SKM-1 treated with dmso at 0.1 percent for 144 hours (cell line): ENCODE data around the gene SLC22A17.
"Not testable (repeated sequence)": the region's sequence is repeated elsewhere in the genome, so short reads cannot be mapped to it uniquely, and the experiment has no call there.

Experiments
- DNase-seq: peaks from one replicate; lab custom pipeline; 2025; ENCODE audit not compliant: unreplicated experiment; lab: John Stamatoyannopoulos, UW

The SLC22A17 gene

DNA sequence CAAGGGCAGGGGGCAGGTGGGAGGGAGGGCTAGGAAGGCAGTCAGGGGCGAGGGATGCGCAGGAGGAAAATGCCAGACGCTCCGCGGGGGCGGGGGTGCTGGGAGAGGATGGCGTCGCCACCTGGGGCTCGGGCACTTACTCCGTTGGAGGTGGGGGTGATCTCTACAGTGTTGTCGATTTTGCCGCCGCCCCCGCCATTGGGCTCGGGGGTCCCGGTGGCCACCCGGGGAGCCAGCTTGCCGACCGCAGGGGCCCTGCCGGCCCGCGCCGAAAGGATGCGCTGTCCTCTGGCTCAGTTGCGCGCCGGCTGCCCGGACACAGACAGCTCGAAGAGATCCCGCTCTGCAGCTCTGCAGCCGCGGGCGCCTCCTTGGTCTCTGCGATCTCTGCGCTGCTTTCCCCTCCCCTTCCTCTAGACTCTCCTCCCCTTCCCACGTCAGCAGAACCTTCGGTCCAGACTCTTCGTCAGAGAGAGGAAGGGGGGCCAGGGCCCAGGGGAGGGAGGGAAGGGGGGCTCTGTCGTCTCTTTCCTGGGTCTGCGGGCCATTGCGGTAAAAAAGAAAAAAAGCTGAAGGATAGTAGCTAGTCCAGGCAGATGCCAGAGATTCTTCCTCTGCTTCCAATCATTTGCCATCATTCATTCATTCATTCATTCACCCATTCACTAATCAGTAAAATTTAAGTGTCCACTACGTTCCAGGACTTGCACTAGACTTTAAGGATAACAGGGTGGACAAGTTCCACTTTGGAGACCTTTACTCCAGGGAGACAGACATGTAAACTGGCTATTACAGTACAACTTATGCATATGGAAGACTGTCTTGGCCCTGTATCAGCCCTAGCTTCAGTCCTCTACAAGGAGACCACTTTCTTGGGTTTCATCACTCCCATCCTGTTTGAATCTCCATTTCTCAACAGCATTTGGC is at the start of gene SLC22A17:
TSS of gene SLC22A17 (minus strand) at position 382 of the 927 bp plus-strand sequence.
- peak; percentile 8 for DNase-seq

GRCh38 chr14:23401291-23401690 is 48.6 kb upstream of the SLC22A17 start:
- DNase-seq = no peak

- not testable (repeated sequence) for DNase-seq
Measured at GRCh38 chr14:23400496-23401149, 47.9 kb upstream of the SLC22A17 start.

DNA sequence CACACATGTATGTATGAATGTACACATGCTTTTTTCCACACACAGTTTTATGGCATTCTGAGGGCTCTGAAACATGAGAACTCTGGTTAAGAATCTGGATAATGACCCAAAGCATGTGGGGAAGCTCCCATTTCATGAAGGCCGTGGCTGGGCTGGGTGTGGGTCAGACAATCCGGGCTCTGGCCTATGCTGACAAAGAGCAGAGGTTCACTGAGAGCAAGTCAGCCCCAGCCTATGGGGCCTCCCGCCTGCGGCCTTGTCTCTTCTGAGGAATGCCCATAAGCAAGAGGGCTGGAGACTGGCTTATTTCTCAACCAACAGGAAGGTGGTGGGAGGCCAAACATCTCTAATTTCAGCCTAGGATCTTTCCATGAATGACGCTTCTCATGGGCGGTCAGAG is 46.9 kb upstream of the SLC22A17 start:
- no peak for DNase-seq

DNA sequence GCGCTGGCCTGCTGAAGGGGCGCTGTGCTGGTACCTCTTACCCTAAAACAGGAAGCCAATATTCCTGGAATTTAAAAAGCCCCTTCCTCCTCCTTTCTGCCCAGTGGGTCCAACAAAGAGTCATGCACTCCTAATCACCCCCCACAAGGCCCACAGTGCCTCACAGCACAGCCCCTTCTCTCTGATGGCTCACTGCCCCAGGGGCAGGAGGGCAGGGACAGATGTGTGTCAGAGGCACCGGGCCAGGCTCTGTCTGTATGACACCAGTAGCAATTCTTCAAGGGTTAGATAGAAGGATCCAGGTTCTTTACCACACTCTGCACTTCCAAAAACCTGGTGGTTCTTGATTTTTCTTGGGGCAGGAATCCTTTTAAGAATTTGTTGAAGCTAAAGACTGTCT is 46.4 kb upstream of the SLC22A17 start:
- no peak for DNase-seq

- DNase-seq = no peak
Measured at GRCh38 chr14:23398348-23398747, 45.7 kb upstream of the SLC22A17 start.

- no peak for DNase-seq
Measured at GRCh38 chr14:23396781-23397407, 44.2 kb upstream of the SLC22A17 start.

DNA sequence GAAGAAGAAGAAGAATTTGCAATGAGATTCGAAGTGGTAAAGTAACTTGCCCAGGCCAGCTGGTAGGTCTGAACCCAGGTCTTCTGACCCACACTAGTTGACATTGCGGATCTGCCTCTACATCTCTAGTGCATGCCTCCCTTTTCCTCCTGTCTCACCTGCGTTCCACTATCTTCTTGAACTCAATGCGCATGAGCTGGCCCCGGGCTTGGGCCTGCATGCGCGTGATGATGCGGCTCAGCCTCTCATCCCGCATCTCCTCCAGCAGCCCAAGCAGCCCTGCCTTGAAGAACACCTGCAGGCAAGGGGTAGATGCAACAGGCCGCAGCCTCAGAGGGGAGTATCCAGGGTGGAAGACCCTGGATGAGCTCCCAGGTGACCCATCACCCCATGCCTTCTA is 43.4 kb upstream of the SLC22A17 start:
- DNase-seq = no peak

DNA sequence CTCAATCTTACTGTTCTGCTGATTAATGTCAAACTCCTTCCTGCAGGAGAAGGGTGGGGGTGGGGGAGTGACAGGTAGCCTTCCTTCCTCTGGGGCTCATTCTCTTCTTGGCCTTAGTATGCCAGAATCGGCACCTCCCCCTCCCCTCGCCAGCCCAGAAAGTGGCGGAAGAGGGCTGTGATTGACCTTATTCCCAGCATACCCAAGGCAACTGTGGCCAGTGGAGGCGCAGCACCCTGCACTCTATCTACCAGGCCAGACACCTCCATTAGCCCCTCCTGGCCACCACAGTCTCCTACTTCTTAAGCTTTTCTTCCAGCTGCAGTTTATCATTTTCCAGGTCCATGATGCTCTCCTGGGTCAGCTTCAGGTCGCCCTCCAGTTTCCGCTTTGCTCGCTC is 39.9 kb upstream of the SLC22A17 start:
- no peak for DNase-seq

DNA sequence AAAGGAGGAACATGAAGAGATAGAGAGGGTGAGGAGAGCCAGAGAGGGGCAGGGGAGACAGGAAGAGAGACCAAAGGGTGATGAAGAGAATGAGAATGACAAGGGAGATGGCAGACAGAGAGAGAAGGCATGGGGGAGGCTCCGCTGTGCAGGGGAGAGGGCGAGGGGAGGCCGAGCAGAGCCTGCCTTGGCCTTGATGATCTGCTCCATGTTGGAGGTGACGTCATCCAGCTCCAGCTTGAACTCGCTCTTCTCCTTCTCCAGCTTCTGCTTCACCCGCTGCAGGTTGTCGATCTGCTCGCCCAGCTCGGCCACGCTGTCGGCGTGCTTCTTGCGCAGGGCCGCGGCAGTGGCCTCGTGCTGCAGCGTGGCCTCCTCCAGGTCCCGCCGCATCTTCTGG is 37.2 kb upstream of the SLC22A17 start:
- DNase-seq = not testable (repeated sequence)

GRCh38 chr14:23389396-23389795 is 36.7 kb upstream of the SLC22A17 start:
- DNase-seq = no peak

- no peak for DNase-seq
Measured at GRCh38 chr14:23388996-23389395, 36.3 kb upstream of the SLC22A17 start.

- DNase-seq = no peak
Measured at GRCh38 chr14:23387916-23388882, 35.5 kb upstream of the SLC22A17 start.

GRCh38 chr14:23386999-23387398 is 34.3 kb upstream of the SLC22A17 start:
- DNase-seq = no peak

DNA sequence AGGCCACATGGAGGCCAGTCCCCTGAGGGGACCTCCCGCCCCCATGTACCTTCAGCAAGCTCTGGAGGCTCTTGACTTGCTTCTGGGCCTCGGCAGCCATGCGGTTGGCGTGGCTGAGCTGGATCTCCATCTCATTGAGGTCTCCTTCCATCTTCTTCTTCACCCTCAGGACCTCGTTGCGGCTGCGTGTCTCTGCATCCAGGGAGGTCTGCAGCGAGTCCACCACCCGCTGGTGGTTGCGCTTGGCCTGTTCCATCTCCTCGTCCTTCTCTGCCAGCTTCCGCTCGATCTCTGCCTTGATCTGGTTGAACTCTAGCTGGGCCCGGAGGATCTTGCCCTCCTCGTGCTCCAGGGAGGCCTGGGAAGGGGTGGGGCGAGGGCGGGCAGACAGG is 33.6 kb upstream of the SLC22A17 start:
- DNase-seq = not testable (repeated sequence)

DNA sequence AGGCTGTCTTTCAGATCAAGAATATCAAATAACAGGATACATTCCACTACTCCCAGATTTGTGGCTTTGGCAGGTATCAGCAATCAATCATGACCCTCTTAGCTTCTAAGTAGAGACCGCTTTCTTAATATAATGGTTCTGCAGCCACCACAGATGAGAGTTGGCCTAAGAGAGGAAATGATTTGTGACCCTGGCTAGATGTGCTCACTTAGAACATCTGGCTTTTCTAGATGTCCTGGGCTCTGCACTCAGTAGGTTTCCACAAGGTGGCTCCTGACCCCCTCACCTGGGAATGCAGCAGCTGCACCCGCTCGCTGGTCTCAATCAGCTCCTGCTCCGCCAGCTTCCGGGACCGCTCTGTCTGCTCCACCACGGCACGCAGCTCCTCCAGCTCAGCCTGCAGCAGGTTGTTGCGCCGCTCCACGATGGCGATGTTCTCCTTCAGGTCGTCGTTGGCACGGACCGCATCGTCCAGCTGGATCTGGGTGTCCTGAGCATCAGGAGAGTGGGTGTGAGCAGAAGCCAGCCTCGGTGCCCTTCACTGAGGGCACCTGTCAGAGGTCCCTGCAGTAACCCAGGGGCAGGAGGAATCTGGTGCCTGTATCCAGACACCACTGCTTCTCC is 33.1 kb upstream of the SLC22A17 start:
- no peak for DNase-seq

DNA sequence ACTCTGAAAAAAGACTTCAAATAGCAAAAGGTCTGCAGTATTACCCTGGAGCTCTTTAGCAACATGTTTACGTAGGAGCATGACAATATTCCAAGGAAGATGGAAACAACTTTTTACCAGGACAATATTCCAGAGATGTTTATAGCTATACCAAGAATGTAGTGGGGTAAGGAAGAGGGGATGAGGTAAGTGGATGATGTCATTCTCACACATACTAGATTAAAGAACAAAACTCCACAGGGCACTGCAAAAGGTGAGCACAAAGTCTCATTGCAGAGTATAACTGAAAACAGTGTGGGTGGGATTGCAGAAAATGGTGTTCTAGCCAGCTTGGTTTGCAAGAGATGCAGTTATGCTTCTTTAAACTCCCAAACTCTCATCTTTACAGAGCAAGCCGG is 32.6 kb upstream of the SLC22A17 start:
- no peak for DNase-seq

DNA sequence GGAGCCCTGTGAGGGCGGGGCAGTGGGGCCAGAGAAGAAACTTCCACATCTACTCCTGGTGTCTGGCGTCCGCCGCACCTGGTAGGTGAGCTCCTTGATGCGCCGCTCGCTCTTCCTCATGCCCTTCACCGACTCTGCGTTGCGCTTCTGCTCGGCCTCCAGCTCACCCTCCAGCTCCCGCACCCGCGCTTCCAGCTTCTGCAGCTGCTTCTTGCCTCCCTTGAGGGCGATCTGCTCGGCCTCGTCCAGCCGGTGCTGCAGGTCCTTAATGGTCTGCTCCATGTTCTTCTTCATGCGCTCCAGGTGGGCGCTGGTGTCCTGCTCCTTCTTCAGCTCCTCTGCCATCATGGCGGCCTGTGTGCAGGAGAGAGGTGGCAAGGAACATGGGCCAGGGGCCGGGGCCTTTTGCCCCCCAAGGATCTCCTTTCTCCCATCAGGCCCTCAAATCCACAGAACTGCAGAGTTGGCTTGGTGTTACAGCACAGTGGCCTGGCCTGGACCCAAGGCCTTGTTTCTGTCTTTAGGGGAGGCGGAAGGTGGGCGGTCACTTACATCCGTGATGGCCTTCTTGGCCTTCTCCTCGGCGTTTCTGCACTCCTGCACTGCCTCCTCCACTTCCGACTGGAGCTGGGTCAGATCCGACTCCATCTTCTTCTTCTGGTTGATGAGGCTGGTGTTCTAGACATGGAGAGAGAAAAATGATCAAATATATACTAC is 31.8 kb upstream of the SLC22A17 start:
- DNase-seq = no peak

DNA sequence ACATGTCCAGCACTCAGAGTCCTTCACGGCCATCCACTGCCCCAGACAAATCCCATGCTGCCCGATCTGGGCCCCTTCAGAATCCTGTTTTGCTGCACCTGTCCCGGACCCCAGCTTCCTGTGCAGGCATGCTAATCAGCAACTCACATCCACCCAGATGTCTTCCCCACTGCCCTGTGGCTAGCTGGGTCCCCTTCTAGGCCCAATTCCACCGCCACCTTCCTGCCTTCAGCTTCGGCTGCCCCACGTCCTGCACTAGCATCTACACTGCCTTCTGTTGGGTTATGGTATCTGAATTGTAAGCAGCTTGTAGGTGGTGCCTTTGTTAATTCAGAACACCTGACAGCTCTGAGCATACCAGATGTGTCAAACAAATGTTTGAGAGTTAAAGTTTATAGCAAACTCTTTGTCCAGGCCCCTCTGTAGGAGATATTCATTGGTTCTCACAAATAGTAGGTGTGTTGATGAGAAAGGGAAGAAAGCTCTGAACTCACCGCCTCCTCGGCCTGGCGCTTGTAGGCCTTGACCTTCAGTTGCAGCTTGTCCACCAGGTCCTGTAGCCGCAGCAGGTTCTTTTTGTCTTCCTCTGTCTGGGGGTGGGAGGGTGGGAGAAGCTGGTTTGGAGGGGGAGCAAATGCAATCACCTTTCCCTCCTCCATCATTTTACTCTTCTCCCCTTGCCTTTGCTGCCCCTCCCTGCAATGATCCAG is 30.2 kb upstream of the SLC22A17 start:
- DNase-seq = no peak
